NB4 (cell line): Measurements from ENCODE around the gene CST6.

Source experiments
- POLR2A ChIP-seq: IDR thresholded peaks from 2 replicates; pipeline ENCODE4 v1.6.1; 2011; ENCODE audit warnings: mild to moderate bottlenecking; ENCODE audit not compliant: insufficient read length; ENCODE audit errors: extremely low read depth
- TF ChIP-seq, protein P1 (sequence below): IDR thresholded peaks from one replicate; pipeline ENCODE4 v1.5.1; 2012; ENCODE audit warnings: low read depth, low read length

DNA sequence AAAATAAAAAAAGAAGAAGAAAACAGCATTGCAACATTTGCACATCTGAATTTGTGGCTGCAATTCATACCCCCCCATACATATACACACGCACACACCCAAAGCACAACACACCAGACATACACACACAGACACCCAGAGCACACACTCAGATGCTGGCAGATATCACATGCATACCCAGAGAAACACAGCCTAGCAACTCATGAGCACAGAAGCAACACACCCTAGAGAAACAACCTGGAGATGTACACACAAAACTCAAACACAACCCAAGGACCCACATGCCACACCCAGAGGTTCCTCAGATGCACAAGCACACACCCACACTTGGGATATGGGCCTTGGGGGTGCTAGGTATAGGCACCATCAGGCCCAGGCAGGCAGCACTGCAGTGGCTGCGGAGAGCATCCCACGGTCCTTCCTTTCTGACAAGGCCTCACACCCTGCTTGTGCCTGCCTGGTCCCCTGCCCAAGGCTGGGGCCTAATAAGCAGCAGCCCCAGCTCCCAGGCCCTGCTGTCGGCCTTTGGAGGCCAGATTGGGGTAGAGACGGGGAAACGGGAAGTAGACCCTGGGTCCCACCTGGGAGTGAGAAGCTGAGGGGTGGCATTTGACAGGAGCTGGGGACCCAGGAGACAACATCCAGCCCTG lies 3.1 kb downstream of the CST6 start:
- TF ChIP-seq, protein P1, sequence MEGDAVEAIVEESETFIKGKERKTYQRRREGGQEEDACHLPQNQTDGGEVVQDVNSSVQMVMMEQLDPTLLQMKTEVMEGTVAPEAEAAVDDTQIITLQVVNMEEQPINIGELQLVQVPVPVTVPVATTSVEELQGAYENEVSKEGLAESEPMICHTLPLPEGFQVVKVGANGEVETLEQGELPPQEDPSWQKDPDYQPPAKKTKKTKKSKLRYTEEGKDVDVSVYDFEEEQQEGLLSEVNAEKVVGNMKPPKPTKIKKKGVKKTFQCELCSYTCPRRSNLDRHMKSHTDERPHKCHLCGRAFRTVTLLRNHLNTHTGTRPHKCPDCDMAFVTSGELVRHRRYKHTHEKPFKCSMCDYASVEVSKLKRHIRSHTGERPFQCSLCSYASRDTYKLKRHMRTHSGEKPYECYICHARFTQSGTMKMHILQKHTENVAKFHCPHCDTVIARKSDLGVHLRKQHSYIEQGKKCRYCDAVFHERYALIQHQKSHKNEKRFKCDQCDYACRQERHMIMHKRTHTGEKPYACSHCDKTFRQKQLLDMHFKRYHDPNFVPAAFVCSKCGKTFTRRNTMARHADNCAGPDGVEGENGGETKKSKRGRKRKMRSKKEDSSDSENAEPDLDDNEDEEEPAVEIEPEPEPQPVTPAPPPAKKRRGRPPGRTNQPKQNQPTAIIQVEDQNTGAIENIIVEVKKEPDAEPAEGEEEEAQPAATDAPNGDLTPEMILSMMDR = no peak
- no peak for TF ChIP-seq POLR2A
